Left renal cortex interstitium (tissue), 4 donors: ENCODE measurements around the gene POP7. TPM values are rescaled to one million over a fixed set of nuclear protein-coding genes. Genes with fewer than 3 reads are reported as not detected.
"Not testable (repeated sequence)": the region's sequence is repeated elsewhere in the genome, so short reads cannot be mapped to it uniquely, and the experiment has no call there.

Experiments used
- DNase-seq, 4 donors: peaks; one replicate each; pipeline ENCODE4 v3.0.0-alpha.2; 2013; ENCODE audit warnings: low read depth in 4 of 4, low spot score in 2 of 4, missing footprints in 1 of 4
- polyA plus RNA-seq, 4 donors: library from polyadenylated mRNA; unstranded; fragments of 120-200 nt; gene quantifications; one replicate each; pipeline ENCODE4 v1.2.1, GENCODE V29; 2013; ENCODE audit not compliant: insufficient read length in 4 of 4

The POP7 gene
- polyA plus RNA-seq, 4 donors = 22.9 to 40.8 (median 26.9) TPM

DNA sequence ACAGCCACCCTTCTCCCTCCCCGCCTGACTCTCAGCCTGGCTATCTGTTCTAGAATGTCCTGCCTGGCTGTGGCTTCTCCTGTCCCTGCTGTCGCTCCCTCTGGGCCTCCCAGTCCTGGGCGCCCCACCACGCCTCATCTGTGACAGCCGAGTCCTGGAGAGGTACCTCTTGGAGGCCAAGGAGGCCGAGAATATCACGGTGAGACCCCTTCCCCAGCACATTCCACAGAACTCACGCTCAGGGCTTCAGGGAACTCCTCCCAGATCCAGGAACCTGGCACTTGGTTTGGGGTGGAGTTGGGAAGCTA is 15.5 kb downstream of the POP7 start:
- no peak for DNase-seq

DNA sequence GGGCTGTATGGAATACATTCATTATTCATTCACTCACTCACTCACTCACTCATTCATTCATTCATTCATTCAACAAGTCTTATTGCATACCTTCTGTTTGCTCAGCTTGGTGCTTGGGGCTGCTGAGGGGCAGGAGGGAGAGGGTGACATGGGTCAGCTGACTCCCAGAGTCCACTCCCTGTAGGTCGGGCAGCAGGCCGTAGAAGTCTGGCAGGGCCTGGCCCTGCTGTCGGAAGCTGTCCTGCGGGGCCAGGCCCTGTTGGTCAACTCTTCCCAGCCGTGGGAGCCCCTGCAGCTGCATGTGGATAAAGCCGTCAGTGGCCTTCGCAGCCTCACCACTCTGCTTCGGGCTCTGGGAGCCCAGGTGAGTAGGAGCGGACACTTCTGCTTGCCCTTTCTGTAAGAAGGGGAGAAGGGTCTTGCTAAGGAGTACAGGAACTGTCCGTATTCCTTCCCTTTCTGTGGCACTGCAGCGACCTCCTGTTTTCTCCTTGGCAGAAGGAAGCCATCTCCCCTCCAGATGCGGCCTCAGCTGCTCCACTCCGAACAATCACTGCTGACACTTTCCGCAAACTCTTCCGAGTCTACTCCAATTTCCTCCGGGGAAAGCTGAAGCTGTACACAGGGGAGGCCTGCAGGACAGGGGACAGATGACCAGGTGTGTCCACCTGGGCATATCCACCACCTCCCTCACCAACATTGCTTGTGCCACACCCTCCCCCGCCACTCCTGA is 16.7 kb downstream of the POP7 start:
- DNase-seq = no peak

DNA sequence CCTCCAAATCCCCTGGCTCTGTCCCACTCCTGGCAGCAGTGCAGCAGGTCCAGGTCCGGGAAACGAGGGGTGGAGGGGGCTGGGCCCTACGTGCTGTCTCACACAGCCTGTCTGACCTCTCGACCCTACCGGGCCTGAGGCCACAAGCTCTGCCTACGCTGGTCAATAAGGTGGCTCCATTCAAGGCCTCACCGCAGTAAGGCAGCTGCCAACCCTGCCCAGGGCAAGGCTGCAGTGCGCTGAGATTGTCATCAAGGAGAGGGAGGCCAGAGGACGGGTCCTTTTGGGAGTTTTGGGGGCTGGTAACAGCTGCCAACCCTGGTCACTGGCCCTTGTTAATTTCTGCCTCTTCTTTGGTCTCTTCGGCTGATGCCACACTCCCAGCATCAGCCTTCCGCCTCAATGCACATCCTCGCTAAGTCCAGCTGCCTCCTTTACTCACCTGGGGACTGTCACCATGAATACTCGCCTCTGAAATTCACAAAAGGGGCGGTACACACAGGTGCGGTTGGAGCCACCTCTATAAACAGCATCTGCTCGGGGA is 17.9 kb downstream of the POP7 start:
- DNase-seq = no peak

DNA sequence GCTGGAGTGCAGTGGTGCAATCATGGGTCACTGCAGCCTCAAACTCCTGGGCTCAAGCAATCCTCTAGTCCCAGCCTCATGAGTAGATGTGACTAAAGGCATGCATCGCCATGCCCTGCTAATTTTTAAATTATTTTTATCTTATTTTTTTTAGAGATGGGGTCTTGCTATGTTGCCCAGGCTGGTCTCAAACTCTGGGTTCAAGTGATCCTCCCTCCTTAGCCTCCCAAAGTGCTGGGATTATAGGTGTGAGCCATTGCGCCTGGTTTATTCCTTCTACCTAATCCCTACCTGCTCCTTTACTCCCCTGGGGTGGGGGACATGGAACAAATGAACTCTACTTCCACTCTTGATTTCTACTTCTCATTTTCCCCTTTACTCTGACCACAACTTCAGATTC is 18.4 kb downstream of the POP7 start:
- not testable (repeated sequence) for DNase-seq

DNA sequence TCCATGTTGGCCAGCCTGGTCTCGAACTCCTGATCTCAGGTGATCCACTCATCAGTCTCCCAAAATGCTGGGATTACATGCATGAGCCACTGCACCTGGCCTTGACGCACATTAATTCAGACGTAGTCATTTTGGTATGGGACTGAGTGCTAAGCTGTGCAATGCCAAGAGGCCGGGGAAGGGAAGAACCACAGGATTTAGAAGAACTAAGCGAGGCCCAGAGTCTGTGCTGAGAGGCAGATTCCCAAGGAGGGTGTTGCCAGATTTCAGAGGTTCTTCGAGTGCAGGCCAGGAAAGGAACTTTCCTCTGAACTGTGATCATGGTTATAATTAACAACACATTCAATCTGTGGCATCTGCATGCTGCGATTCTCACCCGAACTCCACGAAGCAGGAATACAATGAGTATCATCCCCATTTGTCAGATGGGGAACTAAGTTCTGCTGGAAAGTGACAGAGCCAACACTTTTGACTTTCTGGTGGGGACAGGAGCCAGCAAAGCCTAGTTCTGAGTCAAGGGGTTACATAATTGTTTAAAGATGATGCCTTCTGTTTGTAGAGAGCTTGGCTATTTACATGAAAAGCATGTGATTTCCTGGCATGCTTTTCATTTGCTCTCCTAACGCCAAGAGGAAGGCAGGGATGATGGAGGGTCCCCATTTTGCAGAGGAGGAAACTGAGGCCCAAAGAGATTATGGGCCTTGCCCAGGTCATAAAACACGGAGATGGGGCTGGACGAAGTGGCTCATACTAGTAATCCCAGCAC is 21.3 kb downstream of the POP7 start:
- DNase-seq = no peak

DNA sequence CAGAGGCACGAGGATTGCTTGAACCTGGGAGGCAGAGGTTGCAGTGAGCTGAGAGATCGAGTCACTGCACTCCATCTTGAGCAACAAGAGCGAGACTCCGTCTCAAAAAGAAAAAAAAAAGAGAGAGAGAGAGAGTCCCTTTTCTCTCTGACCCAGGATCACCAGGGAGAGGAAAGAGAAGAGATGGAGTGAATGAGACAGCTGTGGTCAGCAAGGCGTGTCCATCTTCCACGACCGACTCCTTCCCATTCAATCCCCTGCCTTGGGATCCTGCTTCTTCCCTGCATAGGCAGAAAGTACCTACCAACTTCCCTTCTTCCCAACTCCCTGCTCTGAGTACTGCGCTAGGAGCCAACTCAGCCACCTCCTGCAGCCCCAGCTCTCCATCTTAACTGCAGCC is 22.3 kb downstream of the POP7 start:
- no peak for DNase-seq

DNA sequence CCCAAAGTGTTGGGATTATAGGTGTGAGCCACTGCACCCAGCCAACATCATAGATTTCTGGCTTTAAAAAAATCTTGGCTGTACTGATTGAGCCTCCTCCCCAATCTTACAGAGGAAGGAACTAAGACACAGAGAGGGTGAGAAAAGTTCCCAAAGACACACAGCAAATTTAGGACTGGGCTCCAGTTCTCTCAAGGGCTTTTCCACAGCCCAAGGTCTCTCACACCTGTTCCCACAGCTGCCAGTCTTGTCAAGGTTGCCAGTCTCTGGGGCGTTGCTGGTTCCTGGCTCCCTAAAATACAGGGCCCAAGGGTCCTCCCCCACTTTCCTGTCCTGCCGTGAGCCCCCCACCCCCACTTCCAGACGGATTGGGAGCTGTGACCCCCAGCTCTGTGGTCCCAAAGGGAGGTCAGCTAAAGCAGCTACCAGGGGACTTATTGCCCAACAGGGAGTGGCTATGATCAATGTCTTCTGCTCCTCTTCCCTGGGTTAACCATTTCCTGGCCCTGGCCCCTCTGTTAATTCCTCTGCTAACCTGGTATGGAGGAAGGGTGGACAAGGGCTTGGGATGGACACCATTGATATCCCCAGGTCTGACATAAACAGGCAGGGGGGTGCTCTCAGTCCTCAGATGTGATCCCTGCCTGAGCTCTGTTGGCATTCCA is 24.3 kb downstream of the POP7 start:
- no peak for DNase-seq

DNA sequence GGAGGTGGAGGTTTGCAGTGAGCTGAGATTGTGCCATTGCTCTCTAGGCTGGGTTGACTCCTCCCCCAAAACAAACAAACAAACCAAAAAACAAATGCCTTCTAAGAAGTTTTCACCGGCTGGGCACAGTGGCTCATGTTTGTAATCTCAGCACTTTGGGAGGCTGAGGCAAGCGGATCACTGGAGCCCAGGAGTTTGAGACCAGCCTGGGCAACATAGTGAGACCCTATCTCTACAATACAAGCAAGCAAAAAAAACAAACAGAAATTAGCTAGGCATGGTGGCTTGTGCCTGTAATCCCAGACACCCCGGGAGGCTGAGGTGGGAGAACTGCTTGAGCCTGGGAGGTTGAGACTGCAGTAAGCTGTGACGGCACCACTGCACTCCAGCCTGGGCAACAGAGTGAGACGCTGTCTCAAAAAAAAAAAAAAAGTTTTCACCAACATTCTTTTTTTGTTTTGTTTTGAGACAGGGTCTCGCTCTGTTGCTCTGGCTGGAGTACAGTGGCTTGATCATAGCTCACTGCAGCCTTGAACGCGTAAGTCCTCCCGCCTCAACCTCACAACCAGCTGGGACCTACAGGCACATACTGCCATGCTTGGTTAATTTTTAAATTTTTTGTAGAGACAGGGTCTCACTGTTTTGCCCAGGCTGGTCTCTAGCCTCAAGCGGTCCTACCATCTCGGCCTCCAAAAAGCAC is 26.2 kb downstream of the POP7 start:
- DNase-seq = no peak

DNA sequence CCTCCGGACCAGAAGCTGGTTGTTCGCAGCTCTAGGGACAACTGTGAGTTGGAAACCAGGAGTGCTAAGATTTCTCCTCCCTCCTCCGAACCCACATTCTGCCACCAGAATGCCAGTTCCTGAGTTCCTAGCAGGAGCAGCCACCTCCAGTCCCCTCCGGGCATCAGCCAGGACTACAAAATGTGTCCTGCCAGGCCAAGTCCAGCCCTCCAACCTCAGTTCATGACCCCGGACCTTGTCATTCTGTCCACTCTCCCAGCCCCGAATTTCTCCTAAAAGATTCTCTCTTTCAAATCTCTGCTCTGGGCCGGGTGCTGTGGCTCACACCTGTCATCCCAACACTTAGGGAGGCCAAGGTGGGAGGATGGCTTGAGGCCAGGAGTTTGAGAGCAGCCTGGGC is 29.8 kb downstream of the POP7 start:
- DNase-seq = no peak

DNA sequence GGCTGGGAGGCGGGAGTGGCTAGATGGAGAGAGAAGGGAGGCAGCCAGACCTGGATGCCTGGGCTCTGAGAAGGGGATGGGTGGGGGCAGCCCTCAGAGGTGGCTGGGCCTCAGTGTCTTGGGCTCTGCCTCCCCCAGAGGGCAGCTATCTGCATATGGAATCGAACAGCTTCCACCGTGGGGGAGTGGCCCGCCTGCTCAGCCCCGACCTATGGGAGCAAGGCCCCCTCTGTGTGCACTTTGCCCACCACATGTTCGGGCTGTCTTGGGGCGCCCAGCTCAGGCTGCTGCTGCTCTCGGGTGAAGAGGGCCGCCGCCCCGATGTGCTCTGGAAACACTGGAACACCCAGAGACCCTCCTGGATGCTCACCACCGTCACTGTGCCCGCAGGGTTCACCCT is 30.8 kb downstream of the POP7 start:
- no peak for DNase-seq

DNA sequence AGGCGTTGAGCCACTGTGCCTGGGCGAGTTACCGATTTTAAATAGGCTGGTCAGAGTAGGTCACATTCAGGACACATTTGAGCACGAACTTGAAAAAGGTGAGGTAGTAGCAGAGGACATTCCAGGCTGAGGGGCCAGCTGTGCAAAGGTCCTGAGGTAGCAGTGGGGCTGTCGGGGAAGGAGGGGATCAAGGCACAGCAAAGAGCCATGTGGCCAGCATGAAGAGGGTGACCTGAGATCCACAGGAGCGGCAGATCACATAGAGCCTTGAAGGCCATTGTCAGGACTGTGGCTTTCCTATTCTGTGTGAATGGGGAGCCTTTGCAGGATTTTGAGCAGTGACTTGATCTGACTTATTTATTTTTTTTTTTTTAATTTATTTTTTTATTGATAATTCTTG is 34.0 kb downstream of the POP7 start:
- DNase-seq = no peak

DNA sequence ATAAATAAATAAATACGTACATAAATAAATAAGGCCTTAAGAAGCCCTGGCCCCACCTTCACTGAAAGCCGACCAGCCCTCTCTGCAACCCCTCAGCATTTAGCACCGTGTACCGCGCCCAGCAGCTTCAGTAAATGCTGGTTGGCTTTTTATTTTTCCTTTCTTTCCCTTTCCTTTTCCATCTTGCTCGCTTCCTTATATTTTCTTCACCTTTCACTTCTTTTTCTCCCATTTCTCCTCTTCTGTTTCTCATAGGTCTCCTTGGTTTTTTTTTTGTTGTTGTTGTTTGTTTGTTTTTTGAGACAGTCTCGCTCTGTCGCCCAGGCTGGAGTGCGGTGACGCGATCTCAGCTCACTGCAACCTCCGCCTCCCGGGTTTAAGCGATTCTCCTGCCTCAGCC is 38.7 kb downstream of the POP7 start:
- DNase-seq = no peak

DNA sequence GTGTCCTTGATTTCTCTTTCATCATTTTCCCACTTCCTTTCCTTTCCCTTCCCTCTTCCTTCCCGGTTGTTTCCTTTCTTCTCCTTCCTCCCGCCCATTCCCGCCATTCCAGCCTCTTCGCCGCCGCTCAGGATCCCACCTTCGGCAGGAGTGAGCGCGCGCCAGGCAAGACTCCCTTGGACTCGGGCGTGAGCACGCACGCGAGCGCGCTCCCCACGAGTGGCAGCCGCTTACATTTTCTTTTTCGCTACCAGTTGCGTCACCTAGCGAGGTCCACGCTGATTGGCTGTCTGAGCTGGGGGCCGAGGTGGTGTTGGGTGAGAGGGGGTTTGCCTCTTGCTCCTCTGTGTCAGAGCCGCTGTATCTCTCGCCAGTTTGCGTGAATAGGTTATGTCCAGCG is 39.3 kb downstream of the POP7 start:
- peak in 2 of 4 donors; percentile 10 to 39 for DNase-seq

DNA sequence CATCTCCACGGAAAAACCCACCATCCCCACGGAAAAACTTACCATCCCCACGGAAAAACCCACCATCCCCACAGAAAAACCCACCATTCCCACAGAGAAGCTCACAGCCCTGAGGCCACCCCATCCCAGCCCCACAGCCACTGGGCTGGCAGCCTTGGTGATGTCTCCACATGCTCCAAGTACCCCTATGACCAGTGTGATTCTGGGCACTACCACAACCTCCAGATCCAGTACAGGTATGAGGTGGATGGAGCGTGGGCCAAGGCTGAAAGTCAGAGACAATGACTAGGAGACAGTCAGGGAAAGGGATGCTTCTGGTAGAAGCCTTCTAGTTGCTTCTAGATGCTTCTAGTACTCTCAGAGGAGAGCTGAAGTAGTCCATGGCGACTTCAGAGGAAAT is 47.1 kb downstream of the POP7 start:
- DNase-seq = no peak

DNA sequence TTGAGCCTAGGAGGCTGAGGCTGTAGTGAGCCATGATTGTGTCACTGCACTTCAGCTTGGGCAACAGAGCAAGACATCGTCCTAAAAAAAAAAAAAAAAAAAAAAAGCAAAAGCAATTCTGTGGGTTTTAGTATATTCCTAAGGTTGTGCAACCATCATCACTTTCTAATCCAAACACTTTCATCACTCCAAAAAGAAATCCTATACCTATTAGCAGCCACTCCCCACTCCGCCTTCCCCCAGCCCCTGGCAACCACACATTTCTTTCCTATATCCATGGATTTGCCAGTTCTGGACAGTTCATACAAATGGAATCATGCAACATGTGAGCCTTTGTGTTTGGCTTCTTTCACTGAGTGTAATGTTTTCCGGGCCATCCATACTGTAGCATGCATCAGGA is 47.8 kb downstream of the POP7 start:
- no peak for DNase-seq

Other genes starting within 250 kb of the POP7 start
- 1 to 10 TPM in 2 of 4 donors, under 1 TPM in 2; 0.75 to 3.4 (median 1.3) TPM for gene SPACDR, start 241.9 kb upstream of the POP7 start, polyA plus RNA-seq
- gene TSC22D4, start 226.9 kb upstream of the POP7 start, polyA plus RNA-seq = 10 to 100 TPM; 32.3 to 61.0 (median 48.2) TPM
- 1 to 10 TPM; 1.8 to 3.7 (median 2.5) TPM for gene NYAP1, start 222.2 kb upstream of the POP7 start, polyA plus RNA-seq
- gene AGFG2, start 166.9 kb upstream of the POP7 start, polyA plus RNA-seq = 10 to 100 TPM; 10.8 to 17.7 (median 14.3) TPM
- gene SAP25, start 132.2 kb upstream of the POP7 start, polyA plus RNA-seq = 10 to 100 TPM in 1 of 4 donors, 1 to 10 TPM in 3; 1.3 to 11.0 (median 4.6) TPM
- gene LRCH4, start 120.0 kb upstream of the POP7 start, polyA plus RNA-seq = 10 to 100 TPM; 25.9 to 55.9 (median 47.4) TPM
- 1 to 10 TPM; 1.6 to 3.2 (median 2.5) TPM for gene FBXO24, start 119.8 kb upstream of the POP7 start, polyA plus RNA-seq
- gene PCOLCE, start 103.8 kb upstream of the POP7 start, polyA plus RNA-seq = 100 to 1,000 TPM in 3 of 4 donors, 10 to 100 TPM in 1; 97.8 to 184 (median 137) TPM
- 10 to 100 TPM; 22.9 to 35.8 (median 29.9) TPM for gene MOSPD3, start 93.6 kb upstream of the POP7 start, polyA plus RNA-seq
- 1 to 10 TPM in 2 of 4 donors, under 1 TPM in 2; 0.70 to 2.4 (median 1.1) TPM for gene TFR2, start 64.6 kb upstream of the POP7 start, polyA plus RNA-seq
- gene ACTL6B, start 49.7 kb upstream of the POP7 start, polyA plus RNA-seq = under 1 TPM in 1 of 4 donors, not detected in 3; 0.17 TPM
- gene GNB2, start 32.4 kb upstream of the POP7 start, polyA plus RNA-seq = 100 to 1,000 TPM; 177 to 240 (median 204) TPM
- gene GIGYF1, start 11.9 kb upstream of the POP7 start, polyA plus RNA-seq = 10 to 100 TPM; 25.7 to 70.4 (median 48.9) TPM
- under 1 TPM in 3 of 4 donors, not detected in 1; 0.10 to 0.17 (median 0.12) TPM for gene EPO, start 14.3 kb downstream of the POP7 start, polyA plus RNA-seq
- under 1 TPM in 3 of 4 donors, not detected in 1; 0.03 to 0.05 (median 0.04) TPM for gene ZAN, start 27.5 kb downstream of the POP7 start, polyA plus RNA-seq
- 10 to 100 TPM; 83.9 to 98.8 (median 90.8) TPM for gene EPHB4, start 121.4 kb downstream of the POP7 start, polyA plus RNA-seq
- 10 to 100 TPM; 18.6 to 42.2 (median 31.9) TPM for gene SLC12A9, start 146.6 kb downstream of the POP7 start, polyA plus RNA-seq
- gene TRIP6, start 161.3 kb downstream of the POP7 start, polyA plus RNA-seq = 100 to 1,000 TPM in 1 of 4 donors, 10 to 100 TPM in 3; 67.7 to 108 (median 89.7) TPM
- gene SRRT, start 169.0 kb downstream of the POP7 start, polyA plus RNA-seq = 100 to 1,000 TPM; 144 to 219 (median 178) TPM
- gene UFSP1, start 183.6 kb downstream of the POP7 start, polyA plus RNA-seq = 1 to 10 TPM; 1.4 to 4.1 (median 2.4) TPM
- 1 to 10 TPM; 3.8 to 5.6 (median 4.9) TPM for gene ACHE, start 189.8 kb downstream of the POP7 start, polyA plus RNA-seq
- under 1 TPM; 0.19 to 0.60 (median 0.50) TPM for gene MUC3A, start 243.4 kb downstream of the POP7 start, polyA plus RNA-seq